NCI-H1092 (cell line): ENCODE data around the gene NSF.

Experiments used
- DNase-seq: peaks from one replicate; lab custom pipeline; 2025; lab: John Stamatoyannopoulos, UW

NSF gene

GRCh38 chr17:46803544-46803943, 213.1 kb downstream of the NSF start:
- no peak for DNase-seq

- DNase-seq, result no peak
These were observed 215.3 kb downstream of the NSF start for GRCh38 chr17:46805771-46806170.
